Fibroblast of villous mesenchyme (primary cell): ENCODE data around the gene SMYD3. TPM values are rescaled to one million over a fixed set of nuclear protein-coding genes. Genes with fewer than 3 reads are reported as not detected.

Experiments used
- DNase-seq: peaks from one replicate; pipeline ENCODE4 v3.0.0-alpha.2; 2010; ENCODE audit warnings: low read depth
- H3K4me3 ChIP-seq: 2 replicates; pipeline ENCODE4 v1.5.1; 2011; ENCODE audit warnings: low read depth, mild to moderate bottlenecking, low read length
- total RNA-seq: library from RNA; depleted of rRNA; stranded (reverse); fragments of >200 nt; gene quantifications from 2 replicates; pipeline ENCODE4 v1.2.3, GENCODE V29; 2012
- TF ChIP-seq, protein P1 (sequence below): IDR thresholded peaks from 2 replicates; pipeline ENCODE4 v1.5.1; 2012; ENCODE audit warnings: low read depth, mild to moderate bottlenecking, low read length; ENCODE audit not compliant: insufficient read depth

Gene SMYD3
- total RNA-seq, 1 donor = 35.4 TPM

DNA sequence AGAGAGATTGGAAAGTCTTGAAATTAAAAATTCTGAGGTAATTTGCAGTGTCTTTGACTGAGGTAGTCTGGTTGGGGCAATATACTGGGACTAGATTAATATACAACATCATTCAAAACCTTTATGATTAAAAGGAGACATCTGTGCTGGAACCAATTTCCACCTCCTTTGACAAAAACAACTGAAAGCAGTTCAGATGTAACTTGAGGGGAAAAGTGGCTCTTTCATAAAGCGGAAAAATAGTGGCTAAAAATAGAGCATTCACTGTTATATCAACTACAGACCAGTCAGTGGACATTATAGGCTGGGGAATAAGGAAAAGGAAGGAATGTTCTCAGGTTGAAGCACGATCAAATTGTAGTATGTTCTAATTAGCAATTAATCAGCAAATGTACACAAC is 635.9 kb downstream of the SMYD3 start:
- H3K4me3 ChIP-seq = no peak overlapping the region
- DNase-seq = no peak
- TF ChIP-seq, protein P1, sequence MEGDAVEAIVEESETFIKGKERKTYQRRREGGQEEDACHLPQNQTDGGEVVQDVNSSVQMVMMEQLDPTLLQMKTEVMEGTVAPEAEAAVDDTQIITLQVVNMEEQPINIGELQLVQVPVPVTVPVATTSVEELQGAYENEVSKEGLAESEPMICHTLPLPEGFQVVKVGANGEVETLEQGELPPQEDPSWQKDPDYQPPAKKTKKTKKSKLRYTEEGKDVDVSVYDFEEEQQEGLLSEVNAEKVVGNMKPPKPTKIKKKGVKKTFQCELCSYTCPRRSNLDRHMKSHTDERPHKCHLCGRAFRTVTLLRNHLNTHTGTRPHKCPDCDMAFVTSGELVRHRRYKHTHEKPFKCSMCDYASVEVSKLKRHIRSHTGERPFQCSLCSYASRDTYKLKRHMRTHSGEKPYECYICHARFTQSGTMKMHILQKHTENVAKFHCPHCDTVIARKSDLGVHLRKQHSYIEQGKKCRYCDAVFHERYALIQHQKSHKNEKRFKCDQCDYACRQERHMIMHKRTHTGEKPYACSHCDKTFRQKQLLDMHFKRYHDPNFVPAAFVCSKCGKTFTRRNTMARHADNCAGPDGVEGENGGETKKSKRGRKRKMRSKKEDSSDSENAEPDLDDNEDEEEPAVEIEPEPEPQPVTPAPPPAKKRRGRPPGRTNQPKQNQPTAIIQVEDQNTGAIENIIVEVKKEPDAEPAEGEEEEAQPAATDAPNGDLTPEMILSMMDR = no peak

DNA sequence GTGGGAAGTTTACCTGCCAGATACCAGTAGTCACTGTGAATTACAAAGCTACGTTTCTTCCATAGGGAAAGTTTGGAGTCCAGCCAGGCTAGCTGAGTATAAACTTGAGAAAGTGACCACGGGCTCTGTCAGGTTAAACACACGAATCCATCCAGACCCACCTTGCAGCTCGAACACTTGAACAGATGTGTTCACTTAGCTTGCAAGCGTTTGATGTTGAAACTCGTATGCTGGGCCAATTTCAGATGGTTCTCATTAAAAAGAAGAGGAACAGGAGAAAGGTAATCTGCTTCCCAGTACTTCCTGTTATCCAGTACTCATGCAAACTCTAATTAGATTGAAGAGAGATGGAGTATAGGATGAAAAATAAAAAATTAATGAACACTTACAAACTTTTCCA is 636.4 kb downstream of the SMYD3 start:
- DNase-seq = no peak
- TF ChIP-seq, protein P1 = no peak

DNA sequence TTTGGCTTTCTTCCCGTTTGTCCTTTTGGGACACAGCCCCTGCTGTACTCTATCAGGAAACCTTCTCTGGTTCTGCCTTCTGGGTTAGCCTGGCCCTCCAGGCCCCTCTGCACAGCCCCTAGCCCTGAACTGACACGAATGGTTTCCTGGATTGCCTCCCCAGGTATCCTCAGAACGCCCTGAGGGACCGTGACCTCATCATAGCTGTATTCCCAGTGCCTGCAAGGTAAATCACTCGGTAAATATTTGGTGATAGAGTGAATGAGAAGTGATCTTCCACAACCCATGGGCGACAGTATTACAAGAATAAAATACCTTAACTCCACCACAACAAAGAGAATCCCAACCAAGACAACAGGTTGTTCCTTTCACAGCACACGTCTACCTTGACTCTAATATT is 637.2 kb downstream of the SMYD3 start:
- no peak for DNase-seq
- TF ChIP-seq, protein P1 = no peak
- H3K4me3 ChIP-seq = no peak overlapping the region

More for the DNA sequence above, 636.4 kb downstream of the SMYD3 start:
- no peak overlapping the region for H3K4me3 ChIP-seq

DNA sequence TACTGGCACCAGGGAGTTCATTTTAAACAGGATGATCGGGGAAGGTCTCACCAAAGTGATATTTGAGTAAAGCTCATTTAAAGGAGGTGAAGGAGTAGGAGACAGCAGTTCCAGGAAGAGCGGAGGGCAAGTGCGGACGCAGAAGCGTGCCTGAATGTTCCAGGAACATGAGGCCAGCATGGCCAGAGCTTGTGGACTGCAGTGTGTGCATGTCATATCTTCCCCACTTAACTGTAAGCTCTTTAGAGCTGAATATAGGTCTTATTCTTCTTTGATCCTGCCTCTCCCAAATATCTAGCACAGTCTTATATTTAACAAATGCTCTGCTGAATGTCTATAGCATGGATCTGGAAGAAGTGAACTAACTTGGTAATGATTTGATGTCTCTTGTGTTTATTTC is 639.3 kb downstream of the SMYD3 start:
- no peak overlapping the region for H3K4me3 ChIP-seq
- TF ChIP-seq, protein P1 = no peak
- no peak for DNase-seq

DNA sequence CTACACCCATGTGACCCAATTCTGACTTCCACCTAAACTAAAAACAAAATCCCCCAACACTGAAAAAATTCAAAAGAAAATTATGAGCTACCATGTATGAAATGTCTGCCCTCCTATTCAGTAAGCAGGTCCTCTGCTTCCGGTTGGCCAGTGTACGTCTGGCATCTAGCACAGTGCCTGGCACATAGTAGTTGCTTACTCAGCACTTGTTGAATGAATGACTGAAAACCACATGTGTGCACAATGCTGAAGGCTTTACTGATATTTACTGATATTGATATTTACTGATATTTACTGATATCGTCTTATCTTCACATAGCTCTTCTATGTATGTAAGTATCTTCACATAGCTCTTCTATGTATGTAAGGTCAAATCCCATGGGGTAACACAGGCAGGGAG is 642.2 kb downstream of the SMYD3 start:
- no peak for DNase-seq
- no peak overlapping the region for H3K4me3 ChIP-seq
- TF ChIP-seq, protein P1 = no peak

DNA sequence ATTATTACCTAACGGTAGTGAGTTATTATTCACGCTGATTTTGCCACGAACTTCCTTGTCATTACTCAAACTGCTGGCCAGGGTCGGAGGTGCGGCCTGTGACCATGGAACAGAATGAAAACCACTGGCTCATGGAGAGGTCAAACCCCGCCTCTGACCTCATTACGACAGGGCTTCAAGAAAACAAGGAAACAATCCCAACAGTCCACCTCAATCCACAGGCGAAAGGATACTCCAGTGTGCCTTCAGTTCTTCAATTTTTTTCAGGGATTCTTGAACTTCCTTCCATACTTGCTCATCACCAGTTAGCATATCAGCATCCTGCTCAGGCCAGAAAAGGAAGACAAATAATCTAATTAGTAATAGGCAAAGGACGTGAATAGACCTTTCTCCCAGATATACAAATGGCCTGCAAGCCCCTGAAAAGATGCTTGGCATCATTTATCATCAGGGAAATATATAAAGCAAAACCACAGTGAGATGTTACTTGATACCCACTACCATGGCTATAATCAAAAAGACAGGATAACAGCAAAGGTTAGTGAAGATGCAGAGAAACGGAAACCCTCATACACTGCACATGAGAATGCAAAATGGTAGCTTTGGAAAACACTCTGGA is 643.4 kb downstream of the SMYD3 start:
- H3K4me3 ChIP-seq = no peak overlapping the region
- TF ChIP-seq, protein P1 = no peak
- DNase-seq = no peak

DNA sequence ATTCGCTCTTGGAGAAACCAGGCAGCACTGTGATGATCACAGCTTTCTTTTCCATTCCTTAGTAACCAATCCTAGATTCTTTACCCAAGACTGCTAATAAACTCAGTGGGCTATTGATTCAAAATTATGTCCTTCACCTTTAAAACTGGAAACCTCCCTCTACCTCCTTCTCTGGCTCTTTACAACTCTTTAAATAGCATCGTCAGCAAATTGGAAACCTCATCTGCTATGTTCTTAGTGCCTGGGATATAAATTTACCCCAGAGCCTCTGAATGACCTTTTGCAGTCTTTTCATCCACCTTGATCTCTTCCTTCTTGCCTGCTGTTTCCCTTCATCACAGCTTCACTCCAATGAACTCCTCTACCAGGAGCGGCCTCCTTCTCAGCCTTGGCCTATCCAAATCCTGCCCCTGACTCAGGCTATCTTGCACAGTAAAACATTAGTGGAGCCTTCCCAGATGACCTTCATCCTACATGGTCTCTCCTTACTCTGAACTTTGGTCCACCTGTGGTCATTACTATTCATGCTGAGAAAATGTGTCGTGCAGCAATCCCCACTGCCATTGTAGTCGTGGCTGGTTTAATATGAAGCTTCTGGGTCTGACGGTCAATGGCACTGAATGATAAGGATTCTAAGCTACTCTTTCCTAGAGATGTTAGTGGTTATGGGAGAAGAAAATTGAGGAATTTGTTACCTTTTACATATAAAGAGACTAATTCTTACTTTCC is 644.1 kb downstream of the SMYD3 start:
- TF ChIP-seq, protein P1 = no peak
- H3K4me3 ChIP-seq = no peak overlapping the region
- DNase-seq = no peak
